ENCODE measurements around the gene PPP1R16B. TPM values are rescaled to one million over a fixed set of nuclear protein-coding genes. Genes with fewer than 3 reads are reported as not detected.

PPP1R16B gene
- total RNA-seq, 1 donor from 2014 or later: 46.9 TPM

GRCh38 chr20:38847840-38848239 lies 42.3 kb downstream of the PPP1R16B start:
- DNase-seq (ENCODE audit: low spot score): no peak
- Mint-ChIP-seq H3K27ac (ENCODE audit: unreplicated experiment) (no peak overlapping the region), H3K36me3 (ENCODE audit: low read depth, unreplicated experiment) (peaks cover 6% of the 10 kb centered on the region), H3K9me3 (ENCODE audit: unreplicated experiment) (no peaks in the 10 kb centered on the region), H3K4me1 (ENCODE audit: unreplicated experiment) (peaks cover 11% of the 10 kb centered on the region), H3K4me3 (ENCODE audit: unreplicated experiment) (no peak overlapping the region), H3K27me3 (ENCODE audit: unreplicated experiment) (peaks cover under 1% of the 10 kb centered on the region)
- TF ChIP-seq CTCF (IDR thresholded peaks at IDR 0.05; ENCODE audit: unreplicated experiment): no peak

DNA sequence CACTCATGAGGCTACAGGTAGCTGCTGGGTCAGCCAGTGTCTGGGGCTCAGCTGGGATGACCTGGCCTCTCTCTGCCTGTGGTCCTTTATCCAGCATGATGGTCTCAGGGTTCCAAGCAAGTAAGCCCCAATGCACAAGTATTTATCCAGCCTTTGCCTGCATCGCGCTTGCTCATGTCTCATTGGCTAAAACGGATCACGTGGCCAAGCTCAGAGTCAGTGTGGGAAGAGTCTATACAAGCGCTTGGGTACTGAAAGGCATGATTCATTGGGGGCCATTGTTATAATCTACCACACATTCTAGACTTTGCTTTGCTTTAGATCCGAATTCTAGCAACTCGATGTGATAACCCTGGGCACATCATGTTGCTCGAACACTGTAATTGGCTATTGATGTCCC lies 48.3 kb downstream of the PPP1R16B start:
- H3K4me1 Mint-ChIP-seq (ENCODE audit: unreplicated experiment): no peaks in the 10 kb centered on the region
- H3K4me3 Mint-ChIP-seq (ENCODE audit: unreplicated experiment): no peak overlapping the region
- no peak for TF ChIP-seq CTCF (IDR thresholded peaks at IDR 0.05; ENCODE audit: unreplicated experiment)
- no peak overlapping the region for H3K27ac Mint-ChIP-seq (ENCODE audit: unreplicated experiment)
- no peak for DNase-seq (ENCODE audit: low spot score)
- H3K27me3 Mint-ChIP-seq (ENCODE audit: unreplicated experiment): peaks cover 4% of the 10 kb centered on the region
- H3K36me3 Mint-ChIP-seq (ENCODE audit: low read depth, unreplicated experiment): peaks cover 4% of the 10 kb centered on the region
- no peaks in the 10 kb centered on the region for H3K9me3 Mint-ChIP-seq (ENCODE audit: unreplicated experiment)

- DNase-seq (ENCODE audit: low spot score): no peak
- TF ChIP-seq CTCF (IDR thresholded peaks at IDR 0.05; ENCODE audit: unreplicated experiment): no peak
- H3K27ac Mint-ChIP-seq (ENCODE audit: unreplicated experiment): no peak overlapping the region
- H3K4me3 Mint-ChIP-seq (ENCODE audit: unreplicated experiment): no peak overlapping the region
- peaks cover 4% of the 10 kb centered on the region for H3K36me3 Mint-ChIP-seq (ENCODE audit: low read depth, unreplicated experiment)
- no peaks in the 10 kb centered on the region for H3K4me1 Mint-ChIP-seq (ENCODE audit: unreplicated experiment)
- H3K27me3 Mint-ChIP-seq (ENCODE audit: unreplicated experiment): peaks cover 4% of the 10 kb centered on the region
- no peaks in the 10 kb centered on the region for H3K9me3 Mint-ChIP-seq (ENCODE audit: unreplicated experiment)
These were observed 49.2 kb downstream of the PPP1R16B start for GRCh38 chr20:38854654-38855066.

DNA sequence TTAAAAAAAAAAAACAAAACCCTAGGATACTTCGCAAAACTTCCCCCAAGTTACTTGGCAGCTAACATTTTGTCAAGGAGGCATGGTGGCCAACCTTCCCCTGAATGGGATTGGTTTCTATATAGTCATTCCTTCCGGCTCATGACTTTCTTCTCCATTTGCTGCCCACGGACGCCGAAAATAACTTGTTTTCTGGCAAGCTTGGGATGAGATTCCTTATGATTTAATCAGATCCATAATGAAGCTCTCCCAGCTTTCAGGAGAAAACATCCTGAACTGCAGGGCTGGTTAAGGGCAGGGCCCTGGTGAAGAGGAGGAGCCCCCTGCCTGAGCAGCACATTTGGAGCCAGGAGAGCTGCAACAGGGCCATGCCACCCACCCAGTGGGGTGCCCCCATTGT lies 49.9 kb downstream of the PPP1R16B start:
- H3K4me1 Mint-ChIP-seq (ENCODE audit: unreplicated experiment): peaks cover 2% of the 10 kb centered on the region
- no peaks in the 10 kb centered on the region for H3K9me3 Mint-ChIP-seq (ENCODE audit: unreplicated experiment)
- no peak for TF ChIP-seq CTCF (IDR thresholded peaks at IDR 0.05; ENCODE audit: unreplicated experiment)
- DNase-seq (ENCODE audit: low spot score): no peak
- H3K27me3 Mint-ChIP-seq (ENCODE audit: unreplicated experiment): peaks cover 4% of the 10 kb centered on the region
- H3K27ac Mint-ChIP-seq (ENCODE audit: unreplicated experiment): no peak overlapping the region
- peaks cover 4% of the 10 kb centered on the region for H3K36me3 Mint-ChIP-seq (ENCODE audit: low read depth, unreplicated experiment)
- no peak overlapping the region for H3K4me3 Mint-ChIP-seq (ENCODE audit: unreplicated experiment)

DNA sequence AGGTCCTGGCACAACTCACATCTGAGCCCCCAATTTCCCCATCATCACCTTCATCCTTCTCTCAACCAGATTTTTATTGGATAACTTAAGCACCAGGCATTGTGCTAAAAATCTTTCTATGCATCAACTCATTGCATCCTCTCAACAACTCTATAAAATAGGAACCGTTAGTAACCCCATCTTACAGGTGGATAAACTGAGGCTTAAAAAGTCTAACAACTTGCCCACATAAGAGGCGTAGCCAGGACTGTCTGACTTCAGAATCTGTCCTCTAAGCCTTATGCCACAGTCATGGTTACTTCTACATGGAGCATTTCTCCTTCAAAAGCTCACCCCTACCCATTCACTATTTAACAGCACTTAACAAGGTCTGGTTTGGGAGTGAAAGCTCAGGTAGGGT lies 51.1 kb downstream of the PPP1R16B start:
- H3K4me3 Mint-ChIP-seq (ENCODE audit: unreplicated experiment): no peak overlapping the region
- H3K4me1 Mint-ChIP-seq (ENCODE audit: unreplicated experiment): peaks cover 10% of the 10 kb centered on the region
- H3K36me3 Mint-ChIP-seq (ENCODE audit: low read depth, unreplicated experiment): peaks cover 4% of the 10 kb centered on the region
- H3K27me3 Mint-ChIP-seq (ENCODE audit: unreplicated experiment): peaks cover 4% of the 10 kb centered on the region
- no peak for DNase-seq (ENCODE audit: low spot score)
- H3K9me3 Mint-ChIP-seq (ENCODE audit: unreplicated experiment): no peaks in the 10 kb centered on the region
- H3K27ac Mint-ChIP-seq (ENCODE audit: unreplicated experiment): no peak overlapping the region
- TF ChIP-seq CTCF (IDR thresholded peaks at IDR 0.05; ENCODE audit: unreplicated experiment): no peak
